Gastrocnemius medialis (tissue), 4 donors: ENCODE measurements around the gene GNB5. TPM values are rescaled to one million over a fixed set of nuclear protein-coding genes. Genes with fewer than 3 reads are reported as not detected.

ENCODE experiments used
- ATAC-seq, 2 donors: fragments of 150-250 bp; one replicate each; pipeline ENCODE4 v1.9.1; 2016
- DNase-seq, 2 donors: peaks; one replicate each; pipeline ENCODE4 v3.0.0-alpha.2; 2019
- H3K27ac ChIP-seq, 4 donors: fragments of 200-600 bp; sonication (generic); 1 replicate in 1 of 4; 2 replicates in 3 of 4; pipeline ENCODE4 v1.5.1; 2016 to 2018; ENCODE audit warnings: mild to moderate bottlenecking in 2 of 4, moderate library complexity in 1 of 4
- H3K27me3 ChIP-seq, 3 donors: fragments of 200-600 bp; sonication (generic) in 2 of 3; 1 replicate in 1 of 3; 2 replicates in 2 of 3; pipeline versions ENCODE4 v1.5.1 to v1.6.0; 2016 to 2019; ENCODE audit warnings: mild to moderate bottlenecking in 1 of 3, moderate library complexity in 1 of 3
- H3K36me3 ChIP-seq, 2 donors: fragments of 200-600 bp; sonication (generic) in 1 of 2; one replicate each; pipeline ENCODE4 v1.5.1; 2017 to 2018
- H3K4me1 ChIP-seq, 2 donors: fragments of 200-600 bp; sonication (generic) in 1 of 2; one replicate each; pipeline ENCODE4 v1.5.1; 2016 to 2017; ENCODE audit warnings: mild to moderate bottlenecking in 2 of 2
- H3K4me3 ChIP-seq, 4 donors: fragments of 200-600 bp; sonication (generic) in 3 of 4; 1 replicate in 1 of 4; 2 replicates in 3 of 4; pipeline ENCODE4 v1.5.1; 2016 to 2019; ENCODE audit warnings: mild to moderate bottlenecking in 2 of 4
- H3K9me3 ChIP-seq, 3 donors: fragments of 200-600 bp; sonication (generic) in 2 of 3; 1 replicate in 1 of 3; 2 replicates in 2 of 3; pipeline ENCODE4 v1.5.1; 2016 to 2019
- CTCF ChIP-seq, 5 experiments: fragments of 450-650 bp in 3 of 5; fragments of 200-600 bp in 2 of 5; sonication (generic) in 2 of 5; IDR thresholded peaks in 4 of 5; conservative IDR thresholded peaks in 1 of 5; 1 replicate in 4 of 5; 2 replicates in 1 of 5; pipeline ENCODE4 v1.5.1; 2016 to 2019; ENCODE audit warnings: antibody characterized with exemption in 5 of 5, mild to moderate bottlenecking in 3 of 5, moderate library complexity in 3 of 5
- POLR2A ChIP-seq, 2 donors: fragments of 450-650 bp; IDR thresholded peaks; one replicate each; pipeline ENCODE4 v1.6.1; 2017; ENCODE audit warnings: antibody characterized with exemption in 2 of 2, mild to moderate bottlenecking in 2 of 2, moderate library complexity in 2 of 2
- in situ Hi-C, 4 donors: fragments of 200-750 bp; cut with MboI; loops; one replicate each; pipeline versions ENCODE4 v1.15.0 to v1.8.0; 2017; ENCODE audit warnings: low sequenced_read_pairs in 4 of 4
- intact Hi-C: fragments of 100-400 bp; cut with DNase I; formaldehyde crosslinking; loops from one replicate; pipeline ENCODE4 v1.15.1; 2023; ENCODE audit warnings: low total_unique reads
- total RNA-seq, 4 donors: library from RNA; depleted of rRNA; stranded (reverse); fragments of >200 nt; gene quantifications; one replicate each; pipeline versions ENCODE4 v1.1.0 to v1.2.3, GENCODE V29; 2016

Gene GNB5
- total RNA-seq, 4 donors from 2014 or later: 2.9 to 4.6 (median 3.6) TPM

- H3K36me3 ChIP-seq: no peaks in the 10 kb centered on the region
- H3K4me3 ChIP-seq: no peak overlapping the region
- H3K4me1 ChIP-seq: peaks cover 4 to 11% of the 10 kb centered on the region in 2 donors
- DNase-seq (no peak), ATAC-seq (no peak)
- TF ChIP-seq CTCF (IDR thresholded peaks at IDR 0.05 in 4 of 5, conservative IDR thresholded peaks at IDR 0.05 in 1 of 5): no peak
- no peak for TF ChIP-seq POLR2A (IDR thresholded peaks at IDR 0.05)
- in situ Hi-C loops (no loop called here), intact Hi-C loops (loop anchor here (10.0 kb wide), 1 partner anchor 76 kb away; no protein-coding TSS in a partner anchor)
- H3K9me3 ChIP-seq: no peaks in the 10 kb centered on the region
- H3K27ac ChIP-seq: no peak overlapping the region
- peaks cover 0 to 18% (median 0%) of the 10 kb centered on the region in 3 donors for H3K27me3 ChIP-seq
Measured at GRCh38 chr15:52180851-52181450, 10.2 kb downstream of the GNB5 start.

GRCh38 chr15:52180196-52180835 lies 10.9 kb downstream of the GNB5 start:
- TF ChIP-seq CTCF (IDR thresholded peaks at IDR 0.05 in 4 of 5, conservative IDR thresholded peaks at IDR 0.05 in 1 of 5): no peak
- no peak for TF ChIP-seq POLR2A (IDR thresholded peaks at IDR 0.05)
- intact Hi-C loops (loop anchor here (10.0 kb wide), 1 partner anchor 76 kb away; no protein-coding TSS in a partner anchor), in situ Hi-C loops (no loop called here)
- no peaks in the 10 kb centered on the region for H3K9me3 ChIP-seq
- H3K4me1 ChIP-seq: peaks cover 4 to 11% of the 10 kb centered on the region in 2 donors
- no peaks in the 10 kb centered on the region for H3K36me3 ChIP-seq
- H3K27me3 ChIP-seq: peaks cover 0 to 18% (median 0%) of the 10 kb centered on the region in 3 donors
- peak overlapping the region; percentile 58 to 93 (median 72) for H3K4me3 ChIP-seq
- DNase-seq (no peak), ATAC-seq (no peak)
- peak overlapping the region; percentile 46 to 76 (median 63) for H3K27ac ChIP-seq

GRCh38 chr15:52179278-52180195 lies 11.7 kb downstream of the GNB5 start:
- Histone ChIP-seq H3K4me3 (peak overlapping the region; percentile 58 to 93 (median 72)), H3K27ac (peak overlapping the region; percentile 46 to 76 (median 63)), H3K4me1 (peaks cover 4 to 11% of the 10 kb centered on the region in 2 donors), H3K9me3 (no peaks in the 10 kb centered on the region), H3K27me3 (peaks cover 0 to 18% (median 0%) of the 10 kb centered on the region in 3 donors), H3K36me3 (no peaks in the 10 kb centered on the region)
- in situ Hi-C loops: loop anchor here in 1 of 4 donors (10.0 kb wide), 1 partner anchor 45 kb away; no protein-coding TSS in a partner anchor
- peak; percentile 46 to 52 for DNase-seq
- ATAC-seq: peak; percentile 75 to 84
- TF ChIP-seq CTCF (IDR thresholded peaks at IDR 0.05 in 4 of 5, conservative IDR thresholded peaks at IDR 0.05 in 1 of 5): no peak
- peak; percentile 21 to 50 for TF ChIP-seq POLR2A (IDR thresholded peaks at IDR 0.05)
- intact Hi-C loops: loop anchor here (10.0 kb wide), 1 partner anchor 75 kb away; no protein-coding TSS in a partner anchor

DNA sequence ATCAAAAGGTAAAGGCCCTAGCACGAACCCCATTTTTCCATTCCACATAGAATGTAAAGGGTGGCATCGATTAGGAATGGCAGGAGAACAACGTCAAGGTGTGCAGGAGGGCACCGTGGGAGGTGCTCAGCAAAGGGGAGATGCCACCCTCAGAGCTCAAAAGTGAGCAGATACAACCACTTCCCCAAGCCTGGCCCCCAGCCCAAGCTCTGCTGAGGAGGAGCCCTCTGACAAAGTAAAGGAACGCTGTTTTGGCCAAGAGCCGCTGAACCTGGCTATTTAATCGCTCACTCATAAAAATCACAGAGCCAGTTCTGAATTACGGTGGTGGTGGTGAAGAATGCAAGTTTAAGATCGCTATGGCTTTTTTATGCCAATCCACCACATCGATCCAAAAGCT lies 12.4 kb downstream of the GNB5 start:
- Histone ChIP-seq H3K4me1 (peaks cover 4 to 11% of the 10 kb centered on the region in 2 donors), H3K36me3 (no peaks in the 10 kb centered on the region), H3K9me3 (no peaks in the 10 kb centered on the region), H3K27me3 (peaks cover 0 to 18% (median 0%) of the 10 kb centered on the region in 3 donors), H3K4me3 (peak overlapping the region; percentile 58 to 93 (median 72)), H3K27ac (peak overlapping the region; percentile 46 to 76 (median 63))
- DNase-seq: no peak
- intact Hi-C loops: no loop called here
- ATAC-seq: no peak
- TF ChIP-seq CTCF (IDR thresholded peaks at IDR 0.05 in 4 of 5, conservative IDR thresholded peaks at IDR 0.05 in 1 of 5) (no peak), POLR2A (IDR thresholded peaks at IDR 0.05) (no peak)
- in situ Hi-C loops: loop anchor here in 1 of 4 donors (10.0 kb wide), 1 partner anchor 46 kb away; no protein-coding TSS in a partner anchor
